Erythroblast (primary cell): ENCODE measurements around the gene STIM2.

Source experiments
- GATA1 ChIP-seq: IDR thresholded peaks from 2 replicates; pipeline ENCODE4 v1.6.1; 2011; ENCODE audit warnings: low read depth, mild to moderate bottlenecking, control low read depth, low read length, moderate library complexity
- POLR2A ChIP-seq: IDR thresholded peaks from 2 replicates; pipeline ENCODE4 v1.6.1; 2011; ENCODE audit warnings: mild to moderate bottlenecking, low read length

DNA sequence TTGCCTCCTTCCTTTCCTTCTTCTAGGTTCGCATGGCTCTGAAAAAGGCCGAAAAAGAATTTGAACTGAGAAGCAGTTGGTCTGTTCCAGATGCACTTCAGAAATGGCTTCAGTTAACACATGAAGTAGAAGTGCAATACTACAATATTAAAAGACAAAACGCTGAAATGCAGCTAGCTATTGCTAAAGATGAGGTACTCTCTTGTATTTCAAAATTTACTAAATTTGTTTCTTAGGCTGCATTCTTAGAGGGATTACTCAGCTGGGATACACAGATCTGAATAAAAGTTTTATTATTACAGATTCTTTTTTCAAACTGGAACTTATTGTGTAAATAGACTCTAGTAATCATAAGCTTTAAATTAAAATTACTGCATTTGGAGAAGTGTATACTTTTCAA lies 146.9 kb downstream of the STIM2 start:
- TF ChIP-seq POLR2A (no peak), GATA1 (no peak)
